ENCODE measurements around the gene MCU.

Gene MCU

GRCh38 chr10:72702868-72703581 lies 11.1 kb downstream of the MCU start:
- no peak overlapping the region for H3K4me3 ChIP-seq (ENCODE audit: low read depth in 1 of 2, low read length in 2 of 2)
- no peak overlapping the region for H3K27ac ChIP-seq (ENCODE audit: low read length)

GRCh38 chr10:72704117-72704516 lies 12.2 kb downstream of the MCU start:
- Histone ChIP-seq H3K27ac (ENCODE audit: low read length) (no peak overlapping the region), H3K9me3 (ENCODE audit: control insufficient read depth in 1 of 2, low read length in 2 of 2) (no peaks in the 10 kb centered on the region), H3K27me3 (ENCODE audit: low read depth, low read length) (no peaks in the 10 kb centered on the region), H3K4me1 (ENCODE audit: control insufficient read depth in 1 of 2, insufficient read depth in 2 of 2, low read length in 2 of 2) (peaks cover 3 to 11% of the 10 kb centered on the region in 2 donors), H3K4me3 (ENCODE audit: low read depth in 1 of 2, low read length in 2 of 2) (no peak overlapping the region), H3K36me3 (ENCODE audit: control insufficient read depth in 1 of 2, insufficient read depth in 2 of 2, low read length in 2 of 2) (no peaks in the 10 kb centered on the region)

More at GRCh38 chr10:72702868-72703581, 11.1 kb downstream of the MCU start:
- H3K27me3 ChIP-seq (ENCODE audit: low read depth, low read length) = no peaks in the 10 kb centered on the region
- no peaks in the 10 kb centered on the region for H3K9me3 ChIP-seq (ENCODE audit: control insufficient read depth in 1 of 2, low read length in 2 of 2)
- peaks cover 0 to under 1% of the 10 kb centered on the region in 2 donors for H3K4me1 ChIP-seq (ENCODE audit: control insufficient read depth in 1 of 2, insufficient read depth in 2 of 2, low read length in 2 of 2)
- H3K36me3 ChIP-seq (ENCODE audit: control insufficient read depth in 1 of 2, insufficient read depth in 2 of 2, low read length in 2 of 2) = no peaks in the 10 kb centered on the region

GRCh38 chr10:72709041-72709440 lies 17.1 kb downstream of the MCU start:
- H3K36me3 ChIP-seq (ENCODE audit: control insufficient read depth in 1 of 2, insufficient read depth in 2 of 2, low read length in 2 of 2) = no peaks in the 10 kb centered on the region
- H3K9me3 ChIP-seq (ENCODE audit: control insufficient read depth in 1 of 2, low read length in 2 of 2) = no peaks in the 10 kb centered on the region
- H3K4me1 ChIP-seq (ENCODE audit: control insufficient read depth in 1 of 2, insufficient read depth in 2 of 2, low read length in 2 of 2) = peaks cover 10 to 27% of the 10 kb centered on the region in 2 donors
- H3K27ac ChIP-seq (ENCODE audit: low read length) = peak overlapping the region; percentile 49
- H3K4me3 ChIP-seq (ENCODE audit: low read depth in 1 of 2, low read length in 2 of 2) = peak overlapping the region in 1 of 2 donors; percentile 19
- no peaks in the 10 kb centered on the region for H3K27me3 ChIP-seq (ENCODE audit: low read depth, low read length)

DNA sequence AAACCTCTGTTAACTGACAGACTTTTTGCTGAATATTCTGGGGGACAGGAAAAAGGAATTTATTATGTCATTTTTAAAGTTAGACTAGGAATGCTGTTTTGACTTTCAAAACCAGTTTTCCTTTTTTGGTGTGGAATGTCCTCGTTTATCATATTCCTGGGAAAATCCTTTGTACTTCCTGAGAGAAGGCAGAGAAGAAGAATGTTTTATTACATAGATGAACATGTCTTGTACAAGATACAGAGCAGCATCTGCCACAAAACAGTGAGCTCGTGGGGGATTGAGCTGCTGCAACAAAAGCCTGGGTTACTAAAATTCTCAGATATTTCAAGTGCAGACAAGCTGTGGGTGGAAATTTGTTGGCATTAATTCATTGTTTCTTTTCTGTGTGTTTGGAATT lies 20.2 kb downstream of the MCU start:
- H3K36me3 ChIP-seq (ENCODE audit: control insufficient read depth in 1 of 2, insufficient read depth in 2 of 2, low read length in 2 of 2) = peaks cover 0 to 10% of the 10 kb centered on the region in 2 donors
- no peak overlapping the region for H3K4me3 ChIP-seq (ENCODE audit: low read depth in 1 of 2, low read length in 2 of 2)
- peaks cover 10 to 27% of the 10 kb centered on the region in 2 donors for H3K4me1 ChIP-seq (ENCODE audit: control insufficient read depth in 1 of 2, insufficient read depth in 2 of 2, low read length in 2 of 2)

DNA sequence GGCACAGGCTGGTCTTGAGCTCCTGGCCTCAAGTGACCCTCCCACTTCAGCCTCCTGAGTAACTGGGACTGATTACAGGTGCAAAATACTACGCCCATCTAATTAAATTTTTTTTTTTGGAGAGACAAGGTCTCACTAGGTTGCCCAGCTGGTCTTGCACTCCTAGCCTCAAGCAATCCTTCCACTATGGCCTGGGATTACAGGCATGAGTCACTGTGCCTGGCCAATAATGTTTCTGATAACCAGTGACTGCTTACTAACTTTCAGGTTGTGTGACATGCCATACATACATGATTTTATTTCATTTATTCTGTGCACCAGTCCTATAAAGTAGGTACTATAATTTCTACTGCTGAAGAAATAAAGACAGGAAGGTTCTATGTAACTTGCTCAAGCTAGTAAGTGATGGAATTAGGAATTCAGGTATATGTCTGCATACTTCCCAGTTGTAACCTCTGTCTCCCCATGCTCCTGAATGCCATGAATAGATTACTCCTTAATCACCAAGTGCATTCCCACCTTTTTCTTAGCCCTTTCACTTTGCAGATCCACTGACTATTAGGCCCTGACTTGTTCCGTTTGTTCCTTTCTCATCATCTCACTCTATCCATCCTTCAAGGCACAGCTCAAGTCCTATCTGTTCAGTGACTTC lies 28.1 kb downstream of the MCU start:
- H3K9me3 ChIP-seq (ENCODE audit: control insufficient read depth in 1 of 2, low read length in 2 of 2) = no peaks in the 10 kb centered on the region

More for the DNA sequence above, 20.2 kb downstream of the MCU start:
- Histone ChIP-seq H3K27ac (ENCODE audit: low read length) (no peak overlapping the region), H3K9me3 (ENCODE audit: control insufficient read depth in 1 of 2, low read length in 2 of 2) (no peaks in the 10 kb centered on the region), H3K27me3 (ENCODE audit: low read depth, low read length) (no peaks in the 10 kb centered on the region)

DNA sequence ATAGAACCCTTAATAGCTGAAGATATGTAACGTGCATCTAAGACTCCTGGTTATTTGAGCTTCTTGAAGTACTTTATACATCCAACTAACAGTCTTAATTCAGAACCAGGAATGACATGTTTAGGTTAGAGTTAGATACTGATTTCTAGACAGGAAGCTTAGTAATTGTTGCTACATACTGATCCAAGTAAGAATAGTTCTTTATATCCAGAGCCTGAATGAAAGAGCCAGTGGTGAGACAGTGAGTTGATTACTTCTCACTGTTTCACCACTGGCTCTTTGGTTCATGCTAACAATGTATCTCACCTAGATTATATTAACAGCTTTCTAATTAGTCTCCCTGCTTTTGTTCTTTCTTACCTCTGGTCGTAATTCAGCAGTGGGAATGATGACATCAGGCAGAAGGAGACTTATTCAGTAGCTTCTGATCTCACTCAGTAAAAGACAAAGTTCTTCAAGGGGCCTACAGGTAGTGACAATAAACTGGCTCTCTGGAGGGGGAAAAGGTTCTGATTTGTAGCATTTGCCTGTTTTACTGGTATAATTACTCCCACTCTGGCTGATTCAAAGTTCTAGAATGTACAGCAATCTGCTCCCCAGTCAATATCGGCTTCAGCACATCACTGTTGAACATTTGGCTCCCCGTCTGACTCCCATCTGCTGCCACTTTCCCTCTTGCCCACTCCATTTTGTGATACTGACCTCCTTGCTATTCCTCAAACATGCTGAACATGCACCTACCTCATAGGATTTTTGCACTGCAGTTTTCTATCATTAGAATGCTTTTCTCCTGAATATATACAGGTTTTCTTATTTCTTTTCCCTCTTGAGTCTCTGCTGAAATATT lies 29.1 kb downstream of the MCU start:
- no peaks in the 10 kb centered on the region for H3K9me3 ChIP-seq (ENCODE audit: control insufficient read depth in 1 of 2, low read length in 2 of 2)
- H3K27me3 ChIP-seq (ENCODE audit: low read depth, low read length) = no peaks in the 10 kb centered on the region
- no peak overlapping the region for H3K27ac ChIP-seq (ENCODE audit: low read length)

More for the DNA sequence above, 28.1 kb downstream of the MCU start:
- H3K27me3 ChIP-seq (ENCODE audit: low read depth, low read length) = no peaks in the 10 kb centered on the region
- H3K36me3 ChIP-seq (ENCODE audit: control insufficient read depth in 1 of 2, insufficient read depth in 2 of 2, low read length in 2 of 2) = peaks cover 3 to 7% of the 10 kb centered on the region in 2 donors
- no peak overlapping the region for H3K27ac ChIP-seq (ENCODE audit: low read length)
- H3K4me3 ChIP-seq (ENCODE audit: low read depth in 1 of 2, low read length in 2 of 2) = no peak overlapping the region
- H3K4me1 ChIP-seq (ENCODE audit: control insufficient read depth in 1 of 2, insufficient read depth in 2 of 2, low read length in 2 of 2) = no peaks in the 10 kb centered on the region

DNA sequence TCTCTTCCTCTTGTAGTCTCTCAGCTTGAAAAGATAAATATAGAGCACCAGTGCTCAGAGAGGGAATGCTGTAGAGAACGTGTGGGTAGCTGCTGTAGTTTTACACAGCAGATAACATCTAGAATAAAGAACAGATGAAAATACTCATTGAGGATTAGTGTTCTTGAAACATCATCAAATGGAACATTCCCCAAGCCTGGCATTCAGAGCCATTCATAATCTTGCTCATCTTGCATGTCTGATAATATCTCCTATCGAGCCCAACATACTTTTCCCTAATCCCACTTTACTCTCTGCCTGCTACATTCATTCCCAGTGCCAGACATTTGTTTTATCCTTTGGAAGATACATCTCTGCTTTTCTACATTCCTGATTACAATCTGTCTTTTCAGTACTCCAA lies 35.2 kb downstream of the MCU start:
- Histone ChIP-seq H3K4me1 (ENCODE audit: control insufficient read depth in 1 of 2, insufficient read depth in 2 of 2, low read length in 2 of 2) (peaks cover 0 to 8% of the 10 kb centered on the region in 2 donors), H3K4me3 (ENCODE audit: low read depth in 1 of 2, low read length in 2 of 2) (no peak overlapping the region), H3K9me3 (ENCODE audit: control insufficient read depth in 1 of 2, low read length in 2 of 2) (no peaks in the 10 kb centered on the region), H3K36me3 (ENCODE audit: control insufficient read depth in 1 of 2, insufficient read depth in 2 of 2, low read length in 2 of 2) (no peaks in the 10 kb centered on the region), H3K27me3 (ENCODE audit: low read depth, low read length) (no peaks in the 10 kb centered on the region), H3K27ac (ENCODE audit: low read length) (no peak overlapping the region)

More for the DNA sequence above, 29.1 kb downstream of the MCU start:
- no peak overlapping the region for H3K4me3 ChIP-seq (ENCODE audit: low read depth in 1 of 2, low read length in 2 of 2)
- peaks cover 0 to 3% of the 10 kb centered on the region in 2 donors for H3K36me3 ChIP-seq (ENCODE audit: control insufficient read depth in 1 of 2, insufficient read depth in 2 of 2, low read length in 2 of 2)
- H3K4me1 ChIP-seq (ENCODE audit: control insufficient read depth in 1 of 2, insufficient read depth in 2 of 2, low read length in 2 of 2) = no peaks in the 10 kb centered on the region

DNA sequence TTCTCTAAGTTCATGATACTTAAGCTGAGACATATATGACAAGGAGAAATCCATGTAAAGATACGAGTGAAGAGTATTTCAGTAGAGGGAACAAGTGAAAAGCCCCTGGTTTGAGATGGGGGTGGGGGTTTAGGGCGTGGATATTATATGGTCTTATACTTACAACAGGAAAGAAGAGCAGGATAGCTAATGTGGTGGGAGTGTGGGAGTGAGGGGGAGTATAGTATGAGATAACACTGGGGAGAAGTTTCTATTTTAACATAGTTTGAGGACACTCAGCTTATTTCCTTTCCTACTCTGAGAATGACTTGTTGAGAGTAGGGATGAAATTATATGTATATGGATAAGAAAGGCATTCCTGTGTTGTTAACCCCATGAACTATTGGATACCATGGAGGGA lies 36.5 kb downstream of the MCU start:
- Histone ChIP-seq H3K4me3 (ENCODE audit: low read depth in 1 of 2, low read length in 2 of 2) (no peak overlapping the region), H3K4me1 (ENCODE audit: control insufficient read depth in 1 of 2, insufficient read depth in 2 of 2, low read length in 2 of 2) (peaks cover 0 to 8% of the 10 kb centered on the region in 2 donors), H3K27ac (ENCODE audit: low read length) (no peak overlapping the region)

DNA sequence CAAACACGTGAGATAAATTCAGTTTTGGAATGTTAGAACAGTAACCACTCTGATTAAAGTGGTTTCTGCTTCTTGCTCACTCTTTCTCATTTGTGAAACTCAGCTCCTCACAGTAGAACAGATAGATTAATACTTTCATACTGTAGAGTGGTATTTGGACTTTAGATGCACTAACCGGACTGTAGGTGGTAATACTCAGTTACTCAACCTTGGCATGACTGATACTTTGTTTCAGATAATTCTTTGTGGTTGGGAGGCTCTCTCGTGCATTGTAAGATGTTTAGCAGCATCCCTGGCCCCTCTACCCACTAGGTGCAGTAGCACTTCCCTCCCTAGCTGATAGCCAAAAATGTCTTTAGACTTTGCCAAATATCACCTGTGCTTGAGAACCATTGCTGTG lies 37.6 kb downstream of the MCU start:
- no peaks in the 10 kb centered on the region for H3K27me3 ChIP-seq (ENCODE audit: low read depth, low read length)
- H3K9me3 ChIP-seq (ENCODE audit: control insufficient read depth in 1 of 2, low read length in 2 of 2) = no peaks in the 10 kb centered on the region
- no peaks in the 10 kb centered on the region for H3K36me3 ChIP-seq (ENCODE audit: control insufficient read depth in 1 of 2, insufficient read depth in 2 of 2, low read length in 2 of 2)
- no peak overlapping the region for H3K4me3 ChIP-seq (ENCODE audit: low read depth in 1 of 2, low read length in 2 of 2)
- H3K27ac ChIP-seq (ENCODE audit: low read length) = no peak overlapping the region
- peaks cover 0 to 8% of the 10 kb centered on the region in 2 donors for H3K4me1 ChIP-seq (ENCODE audit: control insufficient read depth in 1 of 2, insufficient read depth in 2 of 2, low read length in 2 of 2)

More for the DNA sequence above, 36.5 kb downstream of the MCU start:
- H3K27me3 ChIP-seq (ENCODE audit: low read depth, low read length) = no peaks in the 10 kb centered on the region
- no peaks in the 10 kb centered on the region for H3K9me3 ChIP-seq (ENCODE audit: control insufficient read depth in 1 of 2, low read length in 2 of 2)
- no peaks in the 10 kb centered on the region for H3K36me3 ChIP-seq (ENCODE audit: control insufficient read depth in 1 of 2, insufficient read depth in 2 of 2, low read length in 2 of 2)

DNA sequence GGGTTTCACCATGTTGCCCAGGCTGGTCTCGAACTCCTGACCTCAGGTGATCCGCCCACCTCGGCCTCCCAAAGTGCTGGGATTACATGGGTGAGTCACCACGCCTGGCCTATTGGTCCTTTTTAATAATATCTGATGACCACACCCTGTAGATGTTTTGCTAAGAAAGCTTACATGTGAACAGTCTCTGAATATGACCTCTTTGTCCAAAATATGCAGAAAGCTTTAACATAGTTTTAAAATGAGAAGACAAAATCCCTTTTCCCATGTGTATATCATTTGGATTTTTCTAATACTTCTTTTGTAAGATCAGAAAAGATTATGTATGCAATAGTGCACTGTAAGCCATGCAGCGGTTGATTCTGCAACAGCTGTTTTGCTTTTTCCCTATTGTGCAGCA lies 38.5 kb downstream of the MCU start:
- no peaks in the 10 kb centered on the region for H3K9me3 ChIP-seq (ENCODE audit: control insufficient read depth in 1 of 2, low read length in 2 of 2)
- no peaks in the 10 kb centered on the region for H3K36me3 ChIP-seq (ENCODE audit: control insufficient read depth in 1 of 2, insufficient read depth in 2 of 2, low read length in 2 of 2)

GRCh38 chr10:72731916-72732419 lies 40.0 kb downstream of the MCU start:
- Histone ChIP-seq H3K27ac (ENCODE audit: low read length) (no peak overlapping the region), H3K4me1 (ENCODE audit: control insufficient read depth in 1 of 2, insufficient read depth in 2 of 2, low read length in 2 of 2) (peaks cover 12 to 21% of the 10 kb centered on the region in 2 donors), H3K4me3 (ENCODE audit: low read depth in 1 of 2, low read length in 2 of 2) (no peak overlapping the region), H3K9me3 (ENCODE audit: control insufficient read depth in 1 of 2, low read length in 2 of 2) (no peaks in the 10 kb centered on the region), H3K27me3 (ENCODE audit: low read depth, low read length) (no peaks in the 10 kb centered on the region), H3K36me3 (ENCODE audit: control insufficient read depth in 1 of 2, insufficient read depth in 2 of 2, low read length in 2 of 2) (no peaks in the 10 kb centered on the region)

More for the DNA sequence above, 38.5 kb downstream of the MCU start:
- Histone ChIP-seq H3K27me3 (ENCODE audit: low read depth, low read length) (no peaks in the 10 kb centered on the region), H3K27ac (ENCODE audit: low read length) (no peak overlapping the region), H3K4me3 (ENCODE audit: low read depth in 1 of 2, low read length in 2 of 2) (no peak overlapping the region), H3K4me1 (ENCODE audit: control insufficient read depth in 1 of 2, insufficient read depth in 2 of 2, low read length in 2 of 2) (peaks cover under 1 to 10% of the 10 kb centered on the region in 2 donors)

Measured in muscle layer of duodenum (tissue), 2 donors.